ENCODE results near the gene PADI1. TPM values are rescaled to one million over a fixed set of nuclear protein-coding genes. Genes with fewer than 3 reads are reported as not detected.

PADI1 gene
- polyA plus RNA-seq, 1 donor from 2014 or later = not detected

- H3K36me3 Mint-ChIP-seq = peaks cover 2% of the 10 kb centered on the region
- H3K27me3 Mint-ChIP-seq = peaks cover 7% of the 10 kb centered on the region
- no peak overlapping the region for H3K27ac Mint-ChIP-seq
- H3K9me3 Mint-ChIP-seq = peaks cover 0 to 2% (median 0%) of the 10 kb centered on the region in 3 donors
- H3K4me3 Mint-ChIP-seq = no peak overlapping the region
- H3K4me1 Mint-ChIP-seq = no peaks in the 10 kb centered on the region
Observed at GRCh38 chr1:17246971-17247370, 42.0 kb downstream of the PADI1 start.

DNA sequence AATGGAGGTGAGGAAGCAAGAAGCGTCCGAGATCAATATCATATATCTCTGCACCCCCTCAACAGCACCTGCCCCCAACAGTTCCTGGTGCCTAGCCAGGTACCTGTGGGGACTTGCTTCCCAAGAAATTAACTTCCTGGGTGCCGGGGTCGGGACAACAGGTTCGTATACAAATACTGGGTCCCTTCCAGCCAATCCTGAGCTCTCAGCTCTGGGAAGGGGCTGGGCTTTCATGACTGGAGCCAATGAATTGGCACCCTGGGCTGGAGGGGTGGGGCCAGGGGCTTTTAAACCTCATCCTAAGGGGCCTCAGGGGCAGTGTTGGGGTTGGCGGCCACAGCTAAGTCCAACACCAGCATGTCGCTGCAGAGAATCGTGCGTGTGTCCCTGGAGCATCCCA, 43.9 kb downstream of the PADI1 start, which contains the start of gene PADI3:
PADI3 (plus strand) TSS at position 318 of the 400 bp plus-strand sequence; CDS start at position 358, 40 bp downstream.
- no peak within 1 kb of the TSS for H3K27ac Mint-ChIP-seq

DNA sequence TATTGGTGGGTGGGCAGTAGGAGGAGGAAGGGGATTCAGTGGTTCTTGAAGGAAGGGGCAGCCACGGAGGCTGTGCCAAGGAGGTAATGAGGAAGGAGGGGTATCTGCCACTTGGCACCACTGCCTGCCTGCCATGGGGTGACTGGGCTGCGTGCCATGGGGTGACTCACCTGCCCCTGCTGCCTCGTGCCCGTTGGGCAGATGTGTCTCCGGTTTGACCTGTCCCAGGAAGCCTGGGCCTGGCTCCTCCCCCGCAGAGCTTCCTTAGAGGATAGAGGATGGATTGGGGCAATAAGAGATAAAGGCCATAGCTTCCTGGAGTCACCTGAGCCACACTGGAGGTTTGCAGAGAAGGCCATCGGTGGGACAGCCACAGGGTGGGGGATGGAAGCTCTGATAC, 45.7 kb downstream of the PADI1 start:
- Mint-ChIP-seq H3K36me3 (peaks cover 2% of the 10 kb centered on the region), H3K4me3 (no peak overlapping the region), H3K4me1 (no peaks in the 10 kb centered on the region), H3K27ac (no peak overlapping the region), H3K27me3 (peaks cover 10% of the 10 kb centered on the region), H3K9me3 (peaks cover 0 to 2% (median 0%) of the 10 kb centered on the region in 3 donors)

More for the DNA sequence above, 43.9 kb downstream of the PADI1 start, which contains the start of gene PADI3:
- Mint-ChIP-seq H3K27me3 (peaks cover 8% of the 10 kb centered on the region), H3K36me3 (peaks cover 2% of the 10 kb centered on the region), H3K4me3 (no peak within 1 kb of the TSS), H3K4me1 (no peaks in the 10 kb centered on the region), H3K9me3 (peaks cover 0 to 2% (median 0%) of the 10 kb centered on the region in 3 donors)

DNA sequence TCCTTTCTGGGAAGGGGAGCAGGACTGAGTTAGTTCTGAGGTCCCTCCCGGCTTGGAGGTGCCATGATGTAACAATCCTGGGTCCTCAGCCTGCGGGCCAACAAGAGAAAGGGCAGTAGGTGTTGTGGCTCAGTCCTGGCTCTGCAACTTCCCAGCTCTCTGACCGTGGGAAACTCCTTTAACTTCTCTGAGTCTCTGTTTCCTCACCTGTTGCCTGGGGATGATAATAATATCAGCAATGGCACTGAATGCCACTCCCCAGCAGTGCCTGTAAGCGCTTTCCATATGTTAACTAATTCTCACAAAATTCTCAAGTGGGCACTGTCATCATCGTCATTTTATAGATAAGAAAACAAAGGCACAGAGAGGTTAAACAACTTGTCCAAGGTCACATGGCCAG, 46.3 kb downstream of the PADI1 start:
- Mint-ChIP-seq H3K4me3 (no peak overlapping the region), H3K4me1 (no peaks in the 10 kb centered on the region), H3K9me3 (peaks cover 0 to 2% (median 0%) of the 10 kb centered on the region in 3 donors), H3K27ac (no peak overlapping the region), H3K36me3 (peaks cover 2% of the 10 kb centered on the region), H3K27me3 (peaks cover 9% of the 10 kb centered on the region)

GRCh38 chr1:17251701-17252376, 46.9 kb downstream of the PADI1 start:
- no peak overlapping the region for H3K4me3 Mint-ChIP-seq
- peaks cover 2% of the 10 kb centered on the region for H3K36me3 Mint-ChIP-seq
- H3K27me3 Mint-ChIP-seq = peaks cover 8% of the 10 kb centered on the region
- H3K4me1 Mint-ChIP-seq = no peaks in the 10 kb centered on the region
- no peak overlapping the region for H3K27ac Mint-ChIP-seq
- peaks cover 0 to 2% (median 0%) of the 10 kb centered on the region in 3 donors for H3K9me3 Mint-ChIP-seq

GRCh38 chr1:17255336-17255735, 50.4 kb downstream of the PADI1 start:
- Mint-ChIP-seq H3K27ac (no peak overlapping the region), H3K9me3 (no peaks in the 10 kb centered on the region), H3K4me1 (no peaks in the 10 kb centered on the region), H3K36me3 (peaks cover 2% of the 10 kb centered on the region), H3K4me3 (no peak overlapping the region), H3K27me3 (peaks cover 8% of the 10 kb centered on the region)

DNA sequence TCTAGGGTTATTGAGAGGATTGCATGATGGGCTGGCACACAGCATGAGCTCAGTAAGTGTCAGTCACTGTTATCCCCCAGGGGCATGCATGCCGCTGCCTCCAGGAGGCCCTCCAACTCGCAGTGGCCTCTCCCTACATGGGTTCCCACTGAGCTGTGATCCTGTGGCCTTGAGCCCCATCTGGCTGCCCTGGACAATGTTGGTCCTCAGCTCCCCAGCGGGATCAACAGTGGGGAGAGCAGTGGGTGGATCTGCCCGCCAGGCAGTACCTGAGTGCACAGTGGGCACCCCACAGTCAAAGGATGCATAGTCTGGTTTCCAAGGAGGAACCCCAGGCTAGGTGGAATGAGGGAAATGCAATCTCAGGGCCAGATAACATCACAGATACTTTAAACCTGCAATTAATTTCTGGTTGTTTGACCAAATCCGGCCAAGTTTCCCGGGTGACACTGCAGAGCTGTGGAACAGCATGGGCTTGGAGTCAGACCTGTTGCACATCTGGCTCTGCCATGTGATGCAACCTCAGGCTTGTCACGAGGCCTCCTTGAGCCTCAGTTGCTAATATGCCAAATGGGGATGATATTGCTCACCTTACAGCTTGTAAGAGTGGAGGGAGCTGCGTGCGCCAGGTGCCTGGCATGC, 53.3 kb downstream of the PADI1 start:
- Mint-ChIP-seq H3K9me3 (no peaks in the 10 kb centered on the region), H3K4me3 (no peak overlapping the region), H3K4me1 (no peaks in the 10 kb centered on the region), H3K27me3 (peaks cover 4% of the 10 kb centered on the region), H3K36me3 (no peaks in the 10 kb centered on the region), H3K27ac (no peak overlapping the region)

DNA sequence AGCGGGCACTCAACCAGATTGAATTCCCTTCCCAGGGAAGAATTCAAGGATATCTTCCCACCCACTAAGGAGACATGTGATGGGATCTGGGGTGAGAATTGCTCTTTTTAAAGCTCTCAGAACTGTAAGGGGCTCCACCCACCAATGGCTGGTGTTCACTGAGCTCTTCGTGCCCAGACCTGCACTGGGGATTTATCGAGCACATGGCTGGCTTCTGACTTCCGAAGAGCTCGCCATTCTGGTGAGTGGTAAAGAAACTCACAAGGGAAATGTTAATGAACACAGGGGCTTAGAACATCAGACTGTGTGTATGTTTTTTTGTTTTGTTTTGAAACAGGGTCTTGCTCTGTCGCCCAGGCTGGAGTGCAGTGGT, 53.8 kb downstream of the PADI1 start:
- H3K27ac Mint-ChIP-seq = no peak overlapping the region
- H3K9me3 Mint-ChIP-seq = no peaks in the 10 kb centered on the region
- no peaks in the 10 kb centered on the region for H3K4me1 Mint-ChIP-seq
- H3K36me3 Mint-ChIP-seq = no peaks in the 10 kb centered on the region
- H3K27me3 Mint-ChIP-seq = peaks cover 4% of the 10 kb centered on the region
- H3K4me3 Mint-ChIP-seq = no peak overlapping the region

DNA sequence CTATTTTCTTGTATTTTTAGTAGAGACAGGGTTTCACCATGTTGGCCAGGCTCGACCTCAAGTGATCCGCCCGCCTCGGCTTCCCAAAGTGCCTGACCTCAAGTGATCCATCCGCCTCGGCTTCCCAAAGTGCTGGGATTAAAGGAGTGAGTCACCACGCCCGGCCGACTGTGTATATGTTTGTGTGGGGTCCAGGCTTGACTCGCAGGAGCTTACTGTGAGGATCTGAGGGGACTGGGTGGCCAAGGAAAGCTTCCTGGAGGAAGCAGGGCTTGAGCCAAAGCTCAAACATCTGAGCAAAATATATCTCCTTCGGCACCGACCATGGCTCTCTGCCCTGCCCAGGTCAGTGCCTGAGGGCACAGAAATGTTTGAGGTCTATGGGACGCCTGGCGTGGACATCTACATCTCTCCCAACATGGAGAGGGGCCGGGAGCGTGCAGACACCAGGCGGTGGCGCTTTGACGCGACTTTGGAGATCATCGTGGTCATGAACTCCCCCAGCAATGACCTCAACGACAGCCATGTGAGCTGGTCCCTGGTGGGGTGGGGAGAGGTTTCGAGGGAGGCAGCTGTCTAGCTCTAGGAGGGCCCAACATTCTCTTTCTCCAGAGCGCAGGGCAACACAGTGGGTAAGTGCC, 54.4 kb downstream of the PADI1 start:
- Mint-ChIP-seq H3K36me3 (no peaks in the 10 kb centered on the region), H3K4me3 (no peak overlapping the region), H3K4me1 (no peaks in the 10 kb centered on the region), H3K27me3 (peaks cover 2% of the 10 kb centered on the region), H3K9me3 (no peaks in the 10 kb centered on the region), H3K27ac (no peak overlapping the region)

DNA sequence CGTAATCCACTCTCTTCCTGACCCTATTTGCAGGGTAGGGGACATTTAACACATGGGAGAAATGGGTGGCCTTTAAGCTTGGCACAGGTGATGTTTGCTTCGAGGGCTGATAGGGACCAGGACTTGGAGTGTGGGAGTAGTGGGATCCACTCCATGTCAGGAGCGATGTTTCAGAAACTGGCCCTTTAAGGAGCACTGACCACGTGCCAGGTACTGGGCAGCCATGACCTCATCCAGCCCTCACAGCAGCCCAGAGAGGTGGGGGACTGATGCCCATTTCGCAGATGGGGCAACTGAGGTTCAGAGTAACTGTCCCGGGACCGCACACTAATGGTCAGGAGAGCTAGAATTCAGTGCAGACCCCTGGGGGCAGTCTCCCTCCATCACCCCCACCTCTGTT, 55.3 kb downstream of the PADI1 start:
- Mint-ChIP-seq H3K27ac (no peak overlapping the region), H3K4me1 (no peaks in the 10 kb centered on the region), H3K27me3 (peaks cover 2% of the 10 kb centered on the region), H3K9me3 (no peaks in the 10 kb centered on the region), H3K36me3 (no peaks in the 10 kb centered on the region), H3K4me3 (no peak overlapping the region)

DNA sequence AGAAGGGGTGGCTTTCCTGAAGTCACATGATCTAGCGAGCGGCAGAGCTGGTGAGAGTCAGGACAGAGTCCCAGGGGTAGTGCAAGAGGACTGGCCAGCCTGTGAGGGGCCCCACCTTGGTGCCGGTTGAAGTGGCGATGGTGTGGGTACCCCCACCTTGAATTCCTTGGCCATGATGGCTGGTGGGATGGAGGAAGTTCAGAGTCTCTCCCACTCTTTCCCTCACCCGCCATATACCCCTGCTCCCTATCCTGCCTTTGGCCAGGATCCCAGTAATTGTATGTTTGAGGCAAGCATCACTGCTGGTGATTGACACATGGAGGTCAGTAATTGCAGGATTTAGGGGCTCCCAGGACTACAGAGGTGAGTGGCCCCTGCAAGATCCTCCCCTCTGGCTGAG, 55.8 kb downstream of the PADI1 start:
- Mint-ChIP-seq H3K27me3 (peaks cover 2% of the 10 kb centered on the region), H3K4me1 (no peaks in the 10 kb centered on the region)

GRCh38 chr1:17263936-17264335, 59.0 kb downstream of the PADI1 start:
- H3K4me3 Mint-ChIP-seq = no peak overlapping the region
- no peaks in the 10 kb centered on the region for H3K9me3 Mint-ChIP-seq
- H3K36me3 Mint-ChIP-seq = no peaks in the 10 kb centered on the region
- H3K4me1 Mint-ChIP-seq = no peaks in the 10 kb centered on the region
- no peaks in the 10 kb centered on the region for H3K27me3 Mint-ChIP-seq
- no peak overlapping the region for H3K27ac Mint-ChIP-seq

More for the DNA sequence above, 55.8 kb downstream of the PADI1 start:
- no peaks in the 10 kb centered on the region for H3K9me3 Mint-ChIP-seq
- H3K27ac Mint-ChIP-seq = no peak overlapping the region
- H3K4me3 Mint-ChIP-seq = no peak overlapping the region
- H3K36me3 Mint-ChIP-seq = no peaks in the 10 kb centered on the region

- Mint-ChIP-seq H3K36me3 (no peaks in the 10 kb centered on the region), H3K9me3 (no peaks in the 10 kb centered on the region), H3K27ac (no peak overlapping the region), H3K4me3 (no peak overlapping the region), H3K4me1 (peaks cover 0 to 2% (median 0%) of the 10 kb centered on the region in 3 donors), H3K27me3 (no peaks in the 10 kb centered on the region)
Observed at GRCh38 chr1:17264470-17264869, 59.5 kb downstream of the PADI1 start.

GRCh38 chr1:17265162-17265561, 60.2 kb downstream of the PADI1 start:
- Mint-ChIP-seq H3K36me3 (no peaks in the 10 kb centered on the region), H3K4me3 (no peak overlapping the region), H3K9me3 (no peaks in the 10 kb centered on the region), H3K27me3 (no peaks in the 10 kb centered on the region), H3K4me1 (peaks cover 0 to 2% (median 0%) of the 10 kb centered on the region in 3 donors), H3K27ac (no peak overlapping the region)

DNA sequence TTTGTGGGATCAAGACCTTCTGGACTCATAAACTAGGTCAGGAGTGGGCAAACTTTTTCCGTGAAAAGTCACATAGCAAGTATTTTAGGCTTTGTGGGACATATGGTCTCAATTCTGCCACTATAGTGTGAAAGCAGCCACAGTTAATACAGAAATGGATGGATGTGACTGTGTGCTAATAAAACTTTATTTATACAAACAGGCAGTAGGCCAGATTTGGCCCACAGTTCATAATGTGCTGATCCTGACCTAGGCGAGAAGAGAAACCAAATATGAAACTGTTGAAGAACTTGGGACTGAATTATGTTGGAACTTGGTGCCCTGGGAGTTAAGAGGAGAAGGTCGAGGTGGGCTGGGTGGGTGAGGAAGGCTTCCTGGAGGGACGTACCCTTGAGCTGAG, 61.0 kb downstream of the PADI1 start:
- peaks cover 0 to 2% (median 0%) of the 10 kb centered on the region in 3 donors for H3K4me1 Mint-ChIP-seq
- no peak overlapping the region for H3K27ac Mint-ChIP-seq

More for the DNA sequence above, 61.0 kb downstream of the PADI1 start:
- Mint-ChIP-seq H3K36me3 (no peaks in the 10 kb centered on the region), H3K4me3 (no peak overlapping the region), H3K9me3 (no peaks in the 10 kb centered on the region), H3K27me3 (no peaks in the 10 kb centered on the region)

All from IgD-negative memory B cell (primary cell).